Measurements from ENCODE around the gene UBE2E2.

DNA sequence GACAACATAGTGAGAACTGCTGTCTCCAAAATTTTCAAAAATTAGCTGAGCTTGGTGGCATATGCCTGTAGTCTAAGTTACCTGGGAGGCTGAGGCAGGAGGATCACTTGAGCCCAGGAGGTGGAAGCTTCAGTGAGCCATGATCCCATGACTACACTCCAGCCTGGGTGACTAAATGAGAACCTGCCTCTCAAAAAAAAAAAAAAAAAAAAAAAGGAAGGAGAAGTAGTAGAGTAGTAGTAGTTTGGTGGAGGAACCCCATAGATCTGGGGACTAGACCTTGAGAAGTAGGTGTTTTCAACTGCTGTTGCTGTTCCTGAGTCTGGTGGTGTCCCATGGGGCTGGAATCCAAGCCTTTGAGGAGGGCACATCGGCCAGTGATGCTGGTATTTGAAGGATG lies 38.4 kb upstream of the UBE2E2 start:
- TF ChIP-seq, protein P1, sequence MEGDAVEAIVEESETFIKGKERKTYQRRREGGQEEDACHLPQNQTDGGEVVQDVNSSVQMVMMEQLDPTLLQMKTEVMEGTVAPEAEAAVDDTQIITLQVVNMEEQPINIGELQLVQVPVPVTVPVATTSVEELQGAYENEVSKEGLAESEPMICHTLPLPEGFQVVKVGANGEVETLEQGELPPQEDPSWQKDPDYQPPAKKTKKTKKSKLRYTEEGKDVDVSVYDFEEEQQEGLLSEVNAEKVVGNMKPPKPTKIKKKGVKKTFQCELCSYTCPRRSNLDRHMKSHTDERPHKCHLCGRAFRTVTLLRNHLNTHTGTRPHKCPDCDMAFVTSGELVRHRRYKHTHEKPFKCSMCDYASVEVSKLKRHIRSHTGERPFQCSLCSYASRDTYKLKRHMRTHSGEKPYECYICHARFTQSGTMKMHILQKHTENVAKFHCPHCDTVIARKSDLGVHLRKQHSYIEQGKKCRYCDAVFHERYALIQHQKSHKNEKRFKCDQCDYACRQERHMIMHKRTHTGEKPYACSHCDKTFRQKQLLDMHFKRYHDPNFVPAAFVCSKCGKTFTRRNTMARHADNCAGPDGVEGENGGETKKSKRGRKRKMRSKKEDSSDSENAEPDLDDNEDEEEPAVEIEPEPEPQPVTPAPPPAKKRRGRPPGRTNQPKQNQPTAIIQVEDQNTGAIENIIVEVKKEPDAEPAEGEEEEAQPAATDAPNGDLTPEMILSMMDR (IDR thresholded peaks at IDR 0.05): no peak
- no peak for TF ChIP-seq EZH2 (IDR thresholded peaks at IDR 0.05; ENCODE audit: borderline replicate concordance, insufficient read depth, low read depth, low read length, poor library complexity, severe bottlenecking)

Data from B cell (primary cell).